ENCODE measurements around the gene ARHGEF3. TPM values are rescaled to one million over a fixed set of nuclear protein-coding genes. Genes with fewer than 3 reads are reported as not detected.

ARHGEF3 gene
- total RNA-seq, 1 experiment from 2014 or later, result 7.9 TPM

GRCh38 chr3:56787784-56788256, 13.9 kb downstream of the ARHGEF3 start:
- DNase-seq (ENCODE audit: low spot score), result no peak
- no peak for ATAC-seq
- no peak overlapping the region for H3K4me3 Mint-ChIP-seq
- TF ChIP-seq ATF3 (CRISPR knock-in tag; conservative IDR thresholded peaks at IDR 0.05) (no peak), AR (CRISPR knock-in tag; IDR thresholded peaks at IDR 0.05) (no peak), CREM (CRISPR knock-in tag; IDR thresholded peaks at IDR 0.05) (no peak), SMAD4 (CRISPR knock-in tag; IDR thresholded peaks at IDR 0.05) (no peak), USF1 (CRISPR knock-in tag; IDR thresholded peaks at IDR 0.05) (no peak), ZBTB21 (CRISPR knock-in tag; IDR thresholded peaks at IDR 0.05; ENCODE audit: borderline replicate concordance) (no peak), ZNF121 (CRISPR knock-in tag; IDR thresholded peaks at IDR 0.05) (no peak), ZNF671 (CRISPR knock-in tag; IDR thresholded peaks at IDR 0.05) (no peak), ZNF425 (CRISPR knock-in tag; conservative IDR thresholded peaks at IDR 0.05) (no peak), CREB1 (CRISPR knock-in tag; IDR thresholded peaks at IDR 0.05) (no peak)
- ChIA-PET POLR2A (no interaction called here), CTCF (interaction anchor here (1.8 to 5.1 kb wide), 2 partner anchors 12 to 14 kb away, joined by 13 to 32 read pairs; partner anchors contain the start of gene ARHGEF3)
- H3K27ac Mint-ChIP-seq, result no peak overlapping the region
- H3K27me3 Mint-ChIP-seq (ENCODE audit: low read depth), result no peaks in the 10 kb centered on the region
- no peaks in the 10 kb centered on the region for H3K36me3 Mint-ChIP-seq
- H3K9me3 Mint-ChIP-seq, result no peaks in the 10 kb centered on the region
- H3K4me1 Mint-ChIP-seq, result peaks cover 14% of the 10 kb centered on the region; the same call in 1 of the 2 replicates

- H3K27me3 Mint-ChIP-seq (ENCODE audit: low read depth), result no peaks in the 10 kb centered on the region
- H3K27ac Mint-ChIP-seq, result no peak overlapping the region
- no peak overlapping the region for H3K4me3 Mint-ChIP-seq
- ChIA-PET POLR2A (no interaction called here), CTCF (interaction anchor here (1.8 to 5.1 kb wide), 2 partner anchors 13 to 14 kb away, joined by 13 to 32 read pairs; partner anchors contain the start of gene ARHGEF3)
- peaks cover 14% of the 10 kb centered on the region; the same call in 1 of the 2 replicates for H3K4me1 Mint-ChIP-seq
- no peaks in the 10 kb centered on the region for H3K9me3 Mint-ChIP-seq
- H3K36me3 Mint-ChIP-seq, result no peaks in the 10 kb centered on the region
- ATAC-seq (no peak), DNase-seq (ENCODE audit: low spot score) (no peak)
- no peak for TF ChIP-seq CTCF (IDR thresholded peaks at IDR 0.05)
- TF ChIP-seq IRF2 (CRISPR knock-in tag; IDR thresholded peaks at IDR 0.05; ENCODE audit: borderline replicate concordance, low read depth), result no peak
- no peak for TF ChIP-seq GABPB1 (CRISPR knock-in tag; IDR thresholded peaks at IDR 0.05)
- TF ChIP-seq ZSCAN18 (CRISPR knock-in tag; IDR thresholded peaks at IDR 0.05), result no peak
- TF ChIP-seq PRDM15 (CRISPR knock-in tag; IDR thresholded peaks at IDR 0.05), result no peak
- no peak for TF ChIP-seq NR3C1 (CRISPR knock-in tag; conservative IDR thresholded peaks at IDR 0.05; ENCODE audit: low read depth)
- no peak for TF ChIP-seq MAX (CRISPR knock-in tag; IDR thresholded peaks at IDR 0.05)
- no peak for TF ChIP-seq JAZF1 (CRISPR knock-in tag; IDR thresholded peaks at IDR 0.05)
- TF ChIP-seq ZBTB43 (CRISPR knock-in tag; IDR thresholded peaks at IDR 0.05), result no peak
- no peak for TF ChIP-seq NFE2L1 (CRISPR knock-in tag; IDR thresholded peaks at IDR 0.05)
- TF ChIP-seq ESRRA (CRISPR knock-in tag; IDR thresholded peaks at IDR 0.05; ENCODE audit: borderline replicate concordance), result no peak
Observed at GRCh38 chr3:56787258-56787775, 14.4 kb downstream of the ARHGEF3 start.

All from WTC11 (cell line).